Trophoblast cell (in vitro differentiated cells and primary cell): ENCODE measurements around the gene LRRN2.

Experiments used
- DNase-seq, 2 donors: peaks; one replicate each; pipeline ENCODE4 v3.0.0-alpha.2; 2016
- H2AFZ ChIP-seq: 2 replicates; pipeline ENCODE4 v1.6.1; 2013; ENCODE audit warnings: low read length, moderate library complexity, mild to moderate bottlenecking; ENCODE audit not compliant: insufficient read depth, poor library complexity
- H2AK5ac ChIP-seq: 2 replicates; pipeline ENCODE4 v1.6.1; 2013; ENCODE audit warnings: mild to moderate bottlenecking, low read length
- H2BK120ac ChIP-seq: 2 replicates; pipeline ENCODE4 v1.6.1; 2013; ENCODE audit warnings: low read length, mild to moderate bottlenecking, moderate library complexity; ENCODE audit not compliant: insufficient read depth, poor library complexity
- H2BK12ac ChIP-seq: 2 replicates; pipeline ENCODE4 v1.6.1; 2013; ENCODE audit warnings: mild to moderate bottlenecking, low read length, moderate library complexity
- H2BK5ac ChIP-seq: 2 replicates; pipeline ENCODE4 v1.6.1; 2013; ENCODE audit warnings: low read length, low read depth, moderate library complexity, mild to moderate bottlenecking; ENCODE audit not compliant: poor library complexity
- H3K14ac ChIP-seq: 2 replicates; pipeline ENCODE4 v1.6.1; 2013; ENCODE audit warnings: mild to moderate bottlenecking, low read length
- H3K18ac ChIP-seq: 2 replicates; pipeline ENCODE4 v1.6.1; 2013; ENCODE audit warnings: mild to moderate bottlenecking, low read length
- H3K23ac ChIP-seq: 2 replicates; pipeline ENCODE4 v1.6.1; 2013; ENCODE audit warnings: low read length
- H3K27ac ChIP-seq: 2 replicates; pipeline ENCODE4 v1.5.1; 2013; ENCODE audit warnings: low read depth, mild to moderate bottlenecking, inconsistent platforms, low read length, moderate library complexity
- H3K27me3 ChIP-seq: 2 replicates; pipeline ENCODE4 v1.6.1; 2013; ENCODE audit warnings: inconsistent platforms, mild to moderate bottlenecking, low read length, moderate library complexity; ENCODE audit not compliant: insufficient read depth
- H3K36me3 ChIP-seq, 2 experiments: 1 replicate in 1 of 2; 2 replicates in 1 of 2; pipeline ENCODE4 v1.6.1; 2013; ENCODE audit warnings: low read length in 2 of 2, mild to moderate bottlenecking in 2 of 2, moderate library complexity in 1 of 2; ENCODE audit not compliant: insufficient read depth in 2 of 2, control insufficient read depth in 1 of 2
- H3K4ac ChIP-seq: 2 replicates; pipeline ENCODE4 v1.6.1; 2013; ENCODE audit warnings: low read depth, mild to moderate bottlenecking, low read length, moderate library complexity
- H3K4me1 ChIP-seq, 2 experiments: 1 replicate in 1 of 2; 2 replicates in 1 of 2; pipeline ENCODE4 v1.6.1; 2013; ENCODE audit warnings: low read length in 2 of 2, mild to moderate bottlenecking in 2 of 2, moderate library complexity in 1 of 2; ENCODE audit not compliant: insufficient read depth in 2 of 2, control insufficient read depth in 1 of 2
- H3K4me2 ChIP-seq: 2 replicates; pipeline ENCODE4 v1.6.1; 2013; ENCODE audit warnings: inconsistent platforms, mild to moderate bottlenecking, low read length, moderate library complexity
- H3K4me3 ChIP-seq: 2 replicates; pipeline ENCODE4 v1.5.1; 2013; ENCODE audit warnings: mild to moderate bottlenecking, low read depth, low read length, inconsistent platforms
- H3K79me1 ChIP-seq: one replicate; pipeline ENCODE4 v1.6.1; 2013; ENCODE audit warnings: low read length
- H3K79me2 ChIP-seq: 2 replicates; pipeline ENCODE4 v1.6.1; 2013; ENCODE audit warnings: low read length, mild to moderate bottlenecking; ENCODE audit not compliant: control insufficient read depth, insufficient read depth, poor library complexity
- H3K9ac ChIP-seq: 2 replicates; pipeline ENCODE4 v1.6.1; 2013; ENCODE audit warnings: mild to moderate bottlenecking, low read length
- H3K9me3 ChIP-seq: 2 replicates; pipeline ENCODE4 v1.6.1; 2013; ENCODE audit warnings: low read depth, mild to moderate bottlenecking, control low read depth, inconsistent platforms, low read length; ENCODE audit not compliant: insufficient read depth
- H4K12ac ChIP-seq: 2 replicates; pipeline ENCODE4 v1.6.1; 2013; ENCODE audit warnings: low read depth, mild to moderate bottlenecking, low read length, moderate library complexity
- H4K8ac ChIP-seq: 2 replicates; pipeline ENCODE4 v1.6.1; 2013; ENCODE audit warnings: low read depth, mild to moderate bottlenecking, low read length, moderate library complexity
- H4K91ac ChIP-seq: one replicate; pipeline ENCODE4 v1.6.1; 2013; ENCODE audit warnings: low read depth, mild to moderate bottlenecking, low read length, moderate library complexity
- WGBS: extraction: QIAGEN DNeasy Blood & Tissue Kit; methylation state at CpG from one replicate; pipeline ENCODE4 v1.1.7; 2013; ENCODE audit warnings: missing lambda C conversion rate; ENCODE audit not compliant: insufficient read length, insufficient coverage; ENCODE audit errors: extremely low coverage; 5-methylcytosine and 5-hydroxymethylcytosine counted together

LRRN2 gene

DNA sequence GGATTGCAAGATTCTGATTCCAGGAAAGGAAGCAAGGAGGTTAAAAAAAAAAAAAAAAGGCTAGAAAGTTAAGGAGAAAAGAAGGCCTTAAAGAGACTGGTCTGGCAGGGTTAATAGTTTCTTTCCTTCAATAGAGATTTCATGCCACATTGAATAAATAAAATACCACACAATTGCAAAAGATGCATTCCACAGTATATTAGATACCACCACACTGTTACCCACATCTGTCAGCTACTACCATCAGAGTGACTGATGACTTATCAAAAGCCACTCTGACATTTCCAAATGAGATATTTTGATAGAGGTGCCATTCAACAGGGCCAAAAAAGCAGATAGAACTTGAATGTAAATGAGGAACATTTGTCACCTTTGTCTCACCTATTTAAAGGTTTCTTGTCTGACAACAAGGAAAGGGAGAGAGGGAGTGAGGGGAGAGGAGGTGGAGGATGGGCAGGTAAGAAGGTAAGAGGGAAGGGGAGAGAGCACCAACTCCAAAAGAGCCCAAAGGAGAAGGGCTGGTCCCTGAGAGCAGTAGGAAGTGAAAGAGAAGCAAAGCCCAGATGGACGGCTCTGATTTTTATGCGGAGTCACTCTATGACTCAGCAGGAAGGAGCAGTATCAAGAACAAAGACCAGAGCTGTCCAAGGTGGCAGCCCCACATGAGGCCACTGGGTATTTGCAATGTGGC is 38.3 kb downstream of the LRRN2 start:
- no peak overlapping the region for H2AK5ac ChIP-seq
- no peak overlapping the region for H4K8ac ChIP-seq
- H3K4me1 ChIP-seq, result no peaks in the 10 kb centered on the region
- H3K23ac ChIP-seq, result no peak overlapping the region
- H3K9me3 ChIP-seq, result no peaks in the 10 kb centered on the region
- H2BK12ac ChIP-seq, result no peak overlapping the region
- no peak overlapping the region for H3K27ac ChIP-seq
- no peak overlapping the region for H4K12ac ChIP-seq
- no peaks in the 10 kb centered on the region for H3K79me2 ChIP-seq
- no peak overlapping the region for H3K4me3 ChIP-seq
- no peak overlapping the region for H2BK120ac ChIP-seq
- H3K79me1 ChIP-seq, result no peaks in the 10 kb centered on the region
- no peak overlapping the region for H2BK5ac ChIP-seq
- no peak overlapping the region for H2AFZ ChIP-seq
- H3K27me3 ChIP-seq, result no peaks in the 10 kb centered on the region
- no peak overlapping the region for H3K9ac ChIP-seq
- peak; percentile 18 to 64 for DNase-seq
- H4K91ac ChIP-seq, result no peak overlapping the region
- WGBS, result no CpG with 5 or more reads among the region's 2 CpGs
- H3K18ac ChIP-seq, result no peak overlapping the region
- no peaks in the 10 kb centered on the region for H3K36me3 ChIP-seq
- no peak overlapping the region for H3K4ac ChIP-seq
- H3K4me2 ChIP-seq, result no peak overlapping the region
- no peak overlapping the region for H3K14ac ChIP-seq

DNA sequence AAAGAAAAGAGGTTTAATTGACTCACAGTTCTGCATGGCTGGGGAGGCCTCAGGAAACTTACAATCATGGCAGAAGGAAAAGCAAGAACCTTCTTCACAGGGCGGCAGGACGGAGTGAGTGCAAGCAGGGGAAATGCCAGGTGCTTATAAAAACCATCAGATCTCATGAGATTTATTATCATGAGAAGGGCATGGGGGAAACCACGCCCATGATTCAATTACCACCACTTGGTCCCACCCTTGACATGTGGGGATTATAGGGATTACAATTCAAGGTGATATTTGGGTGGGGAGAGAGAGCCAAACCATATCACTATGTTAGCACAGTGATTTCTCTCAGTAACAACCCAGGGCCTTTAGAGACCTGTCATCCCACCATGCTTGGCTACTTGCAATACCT is 39.9 kb downstream of the LRRN2 start:
- H4K12ac ChIP-seq, result no peak overlapping the region
- no peak overlapping the region for H3K23ac ChIP-seq
- no peaks in the 10 kb centered on the region for H3K79me2 ChIP-seq
- no peak overlapping the region for H2BK120ac ChIP-seq
- no peak overlapping the region for H2AK5ac ChIP-seq
- H4K8ac ChIP-seq, result no peak overlapping the region
- no peak overlapping the region for H3K14ac ChIP-seq
- H3K36me3 ChIP-seq, result no peaks in the 10 kb centered on the region
- no peak overlapping the region for H2AFZ ChIP-seq
- no peak overlapping the region for H3K4me3 ChIP-seq
- H3K9ac ChIP-seq, result no peak overlapping the region
- no peaks in the 10 kb centered on the region for H3K9me3 ChIP-seq
- H3K4me1 ChIP-seq, result no peaks in the 10 kb centered on the region
- DNase-seq, result no peak
- no peak overlapping the region for H4K91ac ChIP-seq
- no peak overlapping the region for H3K4me2 ChIP-seq
- no peak overlapping the region for H3K27ac ChIP-seq
- H2BK5ac ChIP-seq, result no peak overlapping the region
- no peak overlapping the region for H3K4ac ChIP-seq
- H3K18ac ChIP-seq, result no peak overlapping the region
- H2BK12ac ChIP-seq, result no peak overlapping the region
- H3K79me1 ChIP-seq, result no peaks in the 10 kb centered on the region
- no peaks in the 10 kb centered on the region for H3K27me3 ChIP-seq
- no CpG with 5 or more reads among the region's 3 CpGs for WGBS

DNA sequence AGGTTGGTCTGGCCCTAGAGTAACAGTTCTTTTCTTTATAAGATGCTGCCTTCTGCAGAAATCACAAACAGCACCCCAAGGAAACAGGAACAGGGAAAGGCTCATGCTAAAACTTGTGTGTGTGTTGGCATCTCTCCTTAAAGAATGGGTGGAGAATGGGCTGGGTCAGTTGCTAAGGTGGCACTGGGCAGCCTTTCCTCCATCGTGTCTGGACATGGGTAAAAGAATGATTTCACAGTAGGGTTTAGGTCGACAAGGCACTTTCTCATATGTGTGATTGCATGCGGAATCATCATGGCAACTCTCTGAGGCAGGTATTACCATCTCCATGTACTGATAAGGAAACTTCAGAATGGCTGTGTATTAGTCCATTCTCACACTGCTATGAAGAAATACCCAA is 40.3 kb downstream of the LRRN2 start:
- no CpG with 5 or more reads among the region's 3 CpGs for WGBS

DNA sequence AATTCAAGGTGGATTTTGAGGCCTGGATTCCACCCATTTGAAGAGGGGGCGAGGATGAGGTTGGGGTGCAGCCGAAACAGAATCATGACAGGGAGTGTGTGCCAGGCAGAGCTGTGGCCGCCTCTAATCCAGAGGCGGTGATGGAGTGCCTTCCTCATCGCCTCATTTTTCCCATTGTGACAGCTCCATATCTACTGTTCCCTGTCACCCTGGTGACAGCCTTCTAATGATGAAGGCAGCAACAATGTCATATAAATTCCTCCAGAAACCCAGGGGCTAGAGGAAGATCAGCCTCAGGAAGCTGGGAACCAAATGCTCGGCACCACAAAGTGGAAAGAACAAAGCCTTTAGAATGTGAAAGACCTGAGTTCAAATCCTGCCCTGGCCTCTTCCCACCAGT is 42.0 kb downstream of the LRRN2 start:
- no CpG with 5 or more reads among the region's 6 CpGs for whole genome bisulfite sequencing
- Histone ChIP-seq H4K91ac (no peak overlapping the region), H3K4me2 (no peak overlapping the region), H3K4ac (no peak overlapping the region), H3K9me3 (no peaks in the 10 kb centered on the region), H2AFZ (no peak overlapping the region), H3K36me3 (no peaks in the 10 kb centered on the region), H3K14ac (no peak overlapping the region), H4K12ac (no peak overlapping the region), H4K8ac (no peak overlapping the region), H3K79me2 (no peaks in the 10 kb centered on the region), H3K4me3 (no peak overlapping the region), H2AK5ac (no peak overlapping the region), H2BK12ac (no peak overlapping the region), H3K79me1 (no peaks in the 10 kb centered on the region), H2BK5ac (no peak overlapping the region), H3K9ac (no peak overlapping the region), H2BK120ac (no peak overlapping the region), H3K18ac (no peak overlapping the region), H3K23ac (no peak overlapping the region), H3K27me3 (no peaks in the 10 kb centered on the region), H3K4me1 (no peaks in the 10 kb centered on the region), H3K27ac (no peak overlapping the region)
- DNase-seq, result no peak

More for the DNA sequence above, 40.3 kb downstream of the LRRN2 start:
- Histone ChIP-seq H3K4ac (no peak overlapping the region), H3K27ac (no peak overlapping the region), H4K8ac (no peak overlapping the region), H3K23ac (no peak overlapping the region), H2AK5ac (no peak overlapping the region), H3K79me1 (no peaks in the 10 kb centered on the region), H3K4me3 (no peak overlapping the region), H3K9ac (no peak overlapping the region), H3K27me3 (no peaks in the 10 kb centered on the region), H2BK12ac (no peak overlapping the region), H2BK120ac (no peak overlapping the region), H4K91ac (no peak overlapping the region), H4K12ac (no peak overlapping the region), H3K18ac (no peak overlapping the region), H3K14ac (no peak overlapping the region), H3K4me1 (no peaks in the 10 kb centered on the region), H3K36me3 (no peaks in the 10 kb centered on the region), H3K9me3 (no peaks in the 10 kb centered on the region), H2BK5ac (no peak overlapping the region), H3K79me2 (no peaks in the 10 kb centered on the region), H3K4me2 (no peak overlapping the region), H2AFZ (no peak overlapping the region)
- no peak for DNase-seq
